ENCODE data around the gene SLN. TPM values are rescaled to one million over a fixed set of nuclear protein-coding genes. Genes with fewer than 3 reads are reported as not detected.

Gene SLN
- polyA plus RNA-seq, 1 donor: 6.1 TPM

GRCh38 chr11:107744736-107745135 lies 32.9 kb upstream of the SLN start:
- Histone ChIP-seq H3K4me1 (ENCODE audit: control insufficient read depth, insufficient read depth, low read length) (no peaks in the 10 kb centered on the region), H3K9me3 (ENCODE audit: control insufficient read depth, low read depth, low read length) (no peaks in the 10 kb centered on the region), H3K4me3 (ENCODE audit: low read length) (no peak overlapping the region), H3K27me3 (ENCODE audit: control insufficient read depth, insufficient read depth, low read length) (no peaks in the 10 kb centered on the region), H3K36me3 (ENCODE audit: control insufficient read depth, insufficient read depth, low read length) (no peaks in the 10 kb centered on the region), H3K27ac (ENCODE audit: low read length) (no peak overlapping the region)
- no CpG with 5 or more reads among the region's 3 CpGs for whole genome bisulfite sequencing (ENCODE audit: insufficient coverage, low lambda C conversion rate)
- no peak for DNase-seq

DNA sequence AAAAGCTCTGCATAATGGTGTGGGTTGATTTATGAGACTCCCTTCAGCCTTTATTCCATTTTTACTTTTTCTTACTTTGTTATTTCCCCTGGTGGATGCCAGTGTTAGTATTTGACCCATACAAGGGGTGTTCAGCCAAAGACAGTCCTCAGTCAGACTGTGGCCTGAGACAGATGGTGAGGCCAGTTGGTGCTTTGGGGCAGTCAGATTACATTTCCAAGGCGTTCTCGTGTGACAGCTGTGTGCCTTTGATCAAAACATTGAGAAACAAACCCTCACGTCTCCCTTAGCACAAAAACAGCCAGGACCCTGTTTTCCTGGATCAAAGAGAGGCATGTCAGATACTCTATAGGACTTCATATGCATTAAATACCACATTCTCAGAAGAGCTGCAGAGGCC lies 31.3 kb upstream of the SLN start:
- WGBS (ENCODE audit: insufficient coverage, low lambda C conversion rate): 92% methylated on average over 2 of the region's 3 CpGs
- Histone ChIP-seq H3K9me3 (ENCODE audit: control insufficient read depth, low read depth, low read length) (no peaks in the 10 kb centered on the region), H3K4me1 (ENCODE audit: control insufficient read depth, insufficient read depth, low read length) (no peaks in the 10 kb centered on the region), H3K27me3 (ENCODE audit: control insufficient read depth, insufficient read depth, low read length) (no peaks in the 10 kb centered on the region), H3K27ac (ENCODE audit: low read length) (no peak overlapping the region), H3K36me3 (ENCODE audit: control insufficient read depth, insufficient read depth, low read length) (no peaks in the 10 kb centered on the region), H3K4me3 (ENCODE audit: low read length) (no peak overlapping the region)
- DNase-seq: no peak

GRCh38 chr11:107741044-107741823 lies 29.4 kb upstream of the SLN start:
- Histone ChIP-seq H3K4me3 (ENCODE audit: low read length) (no peak overlapping the region), H3K36me3 (ENCODE audit: control insufficient read depth, insufficient read depth, low read length) (no peaks in the 10 kb centered on the region), H3K9me3 (ENCODE audit: control insufficient read depth, low read depth, low read length) (no peaks in the 10 kb centered on the region), H3K27me3 (ENCODE audit: control insufficient read depth, insufficient read depth, low read length) (no peaks in the 10 kb centered on the region), H3K27ac (ENCODE audit: low read length) (no peak overlapping the region), H3K4me1 (ENCODE audit: control insufficient read depth, insufficient read depth, low read length) (no peaks in the 10 kb centered on the region)
- DNase-seq: peak; percentile 4 to 25
- no CpG with 5 or more reads among the region's 7 CpGs for WGBS (ENCODE audit: insufficient coverage, low lambda C conversion rate)

GRCh38 chr11:107740271-107740670 lies 28.4 kb upstream of the SLN start:
- 78% methylated on average over 2 of the region's 4 CpGs for whole genome bisulfite sequencing (ENCODE audit: insufficient coverage, low lambda C conversion rate)
- H3K27ac ChIP-seq (ENCODE audit: low read length): no peak overlapping the region
- H3K36me3 ChIP-seq (ENCODE audit: control insufficient read depth, insufficient read depth, low read length): no peaks in the 10 kb centered on the region
- H3K4me1 ChIP-seq (ENCODE audit: control insufficient read depth, insufficient read depth, low read length): no peaks in the 10 kb centered on the region
- no peaks in the 10 kb centered on the region for H3K9me3 ChIP-seq (ENCODE audit: control insufficient read depth, low read depth, low read length)
- no peaks in the 10 kb centered on the region for H3K27me3 ChIP-seq (ENCODE audit: control insufficient read depth, insufficient read depth, low read length)
- DNase-seq: no peak
- no peak overlapping the region for H3K4me3 ChIP-seq (ENCODE audit: low read length)

DNA sequence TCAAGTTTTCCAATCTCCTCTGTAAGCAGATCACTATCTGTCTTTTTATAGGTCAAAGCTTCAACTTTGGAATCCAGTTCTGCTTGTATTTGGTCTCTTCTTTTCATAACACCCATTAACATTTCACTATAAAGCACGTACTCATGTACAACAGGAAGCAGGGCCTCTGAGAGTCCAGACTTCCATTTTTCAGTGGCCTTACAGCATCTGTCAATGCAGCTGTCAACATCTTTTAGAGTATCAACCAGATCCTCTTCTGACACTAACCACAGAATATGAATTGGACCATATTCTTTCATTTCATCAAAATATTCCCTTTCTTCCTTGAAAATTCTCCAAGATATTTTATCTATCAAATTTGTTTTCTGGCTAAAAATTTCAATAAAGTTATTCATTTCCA lies 24.7 kb upstream of the SLN start:
- no peak overlapping the region for H3K27ac ChIP-seq (ENCODE audit: low read length)
- H3K9me3 ChIP-seq (ENCODE audit: control insufficient read depth, low read depth, low read length): no peaks in the 10 kb centered on the region
- no peaks in the 10 kb centered on the region for H3K27me3 ChIP-seq (ENCODE audit: control insufficient read depth, insufficient read depth, low read length)
- no peaks in the 10 kb centered on the region for H3K36me3 ChIP-seq (ENCODE audit: control insufficient read depth, insufficient read depth, low read length)
- no peak for DNase-seq
- no CpG with 5 or more reads among the region's 1 CpG for WGBS (ENCODE audit: insufficient coverage, low lambda C conversion rate)
- H3K4me1 ChIP-seq (ENCODE audit: control insufficient read depth, insufficient read depth, low read length): no peaks in the 10 kb centered on the region
- no peak overlapping the region for H3K4me3 ChIP-seq (ENCODE audit: low read length)

GRCh38 chr11:107733518-107733917 lies 21.7 kb upstream of the SLN start:
- Histone ChIP-seq H3K27me3 (ENCODE audit: control insufficient read depth, insufficient read depth, low read length) (no peaks in the 10 kb centered on the region), H3K4me1 (ENCODE audit: control insufficient read depth, insufficient read depth, low read length) (no peaks in the 10 kb centered on the region), H3K4me3 (ENCODE audit: low read length) (no peak overlapping the region), H3K27ac (ENCODE audit: low read length) (no peak overlapping the region), H3K36me3 (ENCODE audit: control insufficient read depth, insufficient read depth, low read length) (no peaks in the 10 kb centered on the region), H3K9me3 (ENCODE audit: control insufficient read depth, low read depth, low read length) (no peaks in the 10 kb centered on the region)
- DNase-seq: no peak
- WGBS (ENCODE audit: insufficient coverage, low lambda C conversion rate): 100% methylated on average over 1 of the region's 3 CpGs

DNA sequence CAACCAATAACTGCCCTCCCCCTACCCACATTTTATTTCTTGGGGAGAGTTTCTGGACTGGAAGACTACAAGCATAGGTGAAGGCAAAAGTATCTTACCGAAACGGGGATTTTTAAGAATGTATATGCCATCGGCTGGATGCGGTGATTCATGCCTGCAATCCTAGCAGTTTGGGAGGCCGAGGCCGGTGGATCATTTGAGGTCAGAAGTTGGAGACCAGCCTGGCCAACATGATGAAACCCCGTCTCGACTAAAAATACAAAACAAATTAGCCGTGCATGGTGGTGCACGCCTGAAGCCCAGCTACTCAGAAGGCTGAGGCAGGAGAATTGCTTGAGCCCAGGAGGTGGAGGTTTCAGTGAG lies 20.8 kb upstream of the SLN start:
- Histone ChIP-seq H3K36me3 (ENCODE audit: control insufficient read depth, insufficient read depth, low read length) (no peaks in the 10 kb centered on the region), H3K4me1 (ENCODE audit: control insufficient read depth, insufficient read depth, low read length) (no peaks in the 10 kb centered on the region), H3K4me3 (ENCODE audit: low read length) (no peak overlapping the region), H3K27ac (ENCODE audit: low read length) (no peak overlapping the region), H3K9me3 (ENCODE audit: control insufficient read depth, low read depth, low read length) (no peaks in the 10 kb centered on the region), H3K27me3 (ENCODE audit: control insufficient read depth, insufficient read depth, low read length) (no peaks in the 10 kb centered on the region)
- DNase-seq: no peak
- no CpG with 5 or more reads among the region's 10 CpGs for WGBS (ENCODE audit: insufficient coverage, low lambda C conversion rate)

- H3K4me1 ChIP-seq (ENCODE audit: control insufficient read depth, insufficient read depth, low read length): no peaks in the 10 kb centered on the region
- H3K27me3 ChIP-seq (ENCODE audit: control insufficient read depth, insufficient read depth, low read length): no peaks in the 10 kb centered on the region
- no peaks in the 10 kb centered on the region for H3K36me3 ChIP-seq (ENCODE audit: control insufficient read depth, insufficient read depth, low read length)
- H3K9me3 ChIP-seq (ENCODE audit: control insufficient read depth, low read depth, low read length): no peaks in the 10 kb centered on the region
- no peak overlapping the region for H3K4me3 ChIP-seq (ENCODE audit: low read length)
- 81% methylated on average over 5 of the region's 12 CpGs for WGBS (ENCODE audit: insufficient coverage, low lambda C conversion rate)
- H3K27ac ChIP-seq (ENCODE audit: low read length): no peak overlapping the region
- DNase-seq: no peak
Measured at GRCh38 chr11:107731941-107732688, 20.3 kb upstream of the SLN start.

- DNase-seq: no peak
- no peaks in the 10 kb centered on the region for H3K4me1 ChIP-seq (ENCODE audit: control insufficient read depth, insufficient read depth, low read length)
- H3K27ac ChIP-seq (ENCODE audit: low read length): no peak overlapping the region
- H3K9me3 ChIP-seq (ENCODE audit: control insufficient read depth, low read depth, low read length): no peaks in the 10 kb centered on the region
- no peak overlapping the region for H3K4me3 ChIP-seq (ENCODE audit: low read length)
- H3K27me3 ChIP-seq (ENCODE audit: control insufficient read depth, insufficient read depth, low read length): peaks cover 2% of the 10 kb centered on the region
- H3K36me3 ChIP-seq (ENCODE audit: control insufficient read depth, insufficient read depth, low read length): no peaks in the 10 kb centered on the region
Measured at GRCh38 chr11:107722662-107723061, 10.8 kb upstream of the SLN start.

DNA sequence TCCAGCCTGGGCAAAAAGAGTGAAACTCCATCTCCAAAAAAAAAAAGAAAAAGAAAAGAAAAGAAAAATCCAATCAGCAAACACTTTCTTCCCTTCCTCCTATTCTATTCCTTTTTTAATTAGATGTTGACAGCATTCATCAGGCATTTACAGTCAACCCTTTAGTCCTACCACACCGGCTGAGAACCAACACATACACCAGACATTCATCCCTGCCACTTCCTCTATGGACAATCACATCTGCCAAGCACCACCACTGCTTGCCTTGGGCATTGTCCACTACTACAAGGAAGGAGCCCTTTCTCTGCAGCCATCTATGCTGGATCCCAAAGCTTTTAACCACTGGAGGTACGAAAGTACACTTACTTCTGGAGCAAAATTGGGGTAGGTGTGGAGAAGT lies 9.4 kb upstream of the SLN start:
- DNase-seq: no peak
- Histone ChIP-seq H3K4me3 (ENCODE audit: low read length) (no peak overlapping the region), H3K36me3 (ENCODE audit: control insufficient read depth, insufficient read depth, low read length) (no peaks in the 10 kb centered on the region), H3K9me3 (ENCODE audit: control insufficient read depth, low read depth, low read length) (no peaks in the 10 kb centered on the region), H3K4me1 (ENCODE audit: control insufficient read depth, insufficient read depth, low read length) (no peaks in the 10 kb centered on the region), H3K27me3 (ENCODE audit: control insufficient read depth, insufficient read depth, low read length) (peaks cover 2% of the 10 kb centered on the region), H3K27ac (ENCODE audit: low read length) (no peak overlapping the region)
- WGBS (ENCODE audit: insufficient coverage, low lambda C conversion rate): no CpG with 5 or more reads among the region's 2 CpGs

All from large intestine (tissue), 3 donors.